ENCODE results near the gene ITGB4. TPM values are rescaled to one million over a fixed set of nuclear protein-coding genes. Genes with fewer than 3 reads are reported as not detected.
A peak's percentile ranks its signal among the peaks of the same experiment; 100 is the strongest.

Gene ITGB4
- polyA plus RNA-seq, 3 donors, result 0.09 to 0.82 TPM; not detected in 1

DNA sequence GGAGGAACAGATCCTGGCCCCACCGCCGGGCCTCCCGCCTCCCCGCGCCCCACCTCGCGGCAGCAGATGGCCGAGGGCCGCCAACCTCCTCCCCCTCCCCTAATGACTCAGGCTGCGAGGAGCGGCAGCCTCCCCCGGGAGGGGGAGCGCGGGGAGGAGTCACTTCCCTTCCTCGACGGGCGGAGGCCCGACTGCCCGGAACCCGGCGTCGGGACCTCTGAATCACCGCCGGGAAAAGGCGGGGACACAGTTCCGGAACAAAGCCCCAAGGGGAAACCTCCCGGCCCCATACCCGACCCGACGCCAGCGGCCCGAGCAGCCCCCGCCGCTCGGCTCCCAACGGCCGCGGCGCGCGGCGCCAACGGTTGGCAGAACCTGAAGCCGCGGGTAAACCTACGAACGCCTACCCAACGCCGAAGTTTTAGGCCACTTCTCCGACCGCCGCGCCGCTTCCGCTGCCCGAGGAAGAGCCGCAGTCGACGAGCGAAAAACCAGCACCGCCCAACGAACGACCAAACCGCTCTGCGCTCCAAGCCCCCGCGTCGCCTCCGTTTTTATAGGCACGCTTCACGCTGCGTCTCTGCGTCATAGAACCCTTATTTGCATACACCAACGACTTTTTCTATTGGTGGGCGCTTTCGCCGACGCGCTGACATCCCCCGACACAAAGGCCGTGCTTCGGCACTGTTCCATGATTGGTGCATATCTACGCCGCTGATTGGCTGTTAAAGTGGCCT, 58.2 kb downstream of the ITGB4 start:
- H3K27ac Mint-ChIP-seq, result peak overlapping the region; percentile 96 to 99 (median 98)
- H3K36me3 Mint-ChIP-seq, result peaks cover 28 to 46% of the 10 kb centered on the region in 2 donors
- H3K4me1 Mint-ChIP-seq, result peaks cover 42% of the 10 kb centered on the region
- no peaks in the 10 kb centered on the region for H3K9me3 ChIP-seq (replicated peaks in 1 of 2; ENCODE audit: control insufficient read depth in 1 of 2, insufficient read depth in 1 of 2, low read length in 2 of 2)
- TF ChIP-seq, protein P1, sequence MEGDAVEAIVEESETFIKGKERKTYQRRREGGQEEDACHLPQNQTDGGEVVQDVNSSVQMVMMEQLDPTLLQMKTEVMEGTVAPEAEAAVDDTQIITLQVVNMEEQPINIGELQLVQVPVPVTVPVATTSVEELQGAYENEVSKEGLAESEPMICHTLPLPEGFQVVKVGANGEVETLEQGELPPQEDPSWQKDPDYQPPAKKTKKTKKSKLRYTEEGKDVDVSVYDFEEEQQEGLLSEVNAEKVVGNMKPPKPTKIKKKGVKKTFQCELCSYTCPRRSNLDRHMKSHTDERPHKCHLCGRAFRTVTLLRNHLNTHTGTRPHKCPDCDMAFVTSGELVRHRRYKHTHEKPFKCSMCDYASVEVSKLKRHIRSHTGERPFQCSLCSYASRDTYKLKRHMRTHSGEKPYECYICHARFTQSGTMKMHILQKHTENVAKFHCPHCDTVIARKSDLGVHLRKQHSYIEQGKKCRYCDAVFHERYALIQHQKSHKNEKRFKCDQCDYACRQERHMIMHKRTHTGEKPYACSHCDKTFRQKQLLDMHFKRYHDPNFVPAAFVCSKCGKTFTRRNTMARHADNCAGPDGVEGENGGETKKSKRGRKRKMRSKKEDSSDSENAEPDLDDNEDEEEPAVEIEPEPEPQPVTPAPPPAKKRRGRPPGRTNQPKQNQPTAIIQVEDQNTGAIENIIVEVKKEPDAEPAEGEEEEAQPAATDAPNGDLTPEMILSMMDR (IDR thresholded peaks at IDR 0.05), result no peak
- intact Hi-C loops (cut with micrococcal nuclease), result loop anchor here (5.0 to 10.0 kb wide), 3 partner anchors 68 to 485 kb away; partner anchors contain the start of genes UBALD2 (in 1 of the 2) and WBP2 (in 1 of the 2)
- peaks cover 44% of the 10 kb centered on the region for H3K79me2 ChIP-seq (ENCODE audit: insufficient read depth, low read length)
- H3K9ac ChIP-seq (ENCODE audit: insufficient read depth, low read length, poor library complexity, severe bottlenecking), result peak overlapping the region; percentile 94
- no peaks in the 10 kb centered on the region for H3K27me3 ChIP-seq (ENCODE audit: control insufficient read depth in 2 of 2, insufficient read depth in 2 of 2, low read length in 2 of 2)
- WGBS (ENCODE audit: insufficient coverage), result under 1% methylated on average over 79 of the region's 84 CpGs
- H3K4me2 ChIP-seq (replicated peaks; ENCODE audit: extremely low read depth, low read length, poor library complexity, severe bottlenecking), result peak overlapping the region; percentile 85
- peaks cover 0 to 8% (median 0%) of the 10 kb centered on the region in 7 donors for H3K9me3 Mint-ChIP-seq
- peaks cover 51% of the 10 kb centered on the region for H4K20me1 ChIP-seq (ENCODE audit: insufficient read depth, low read length)
- H3K27ac ChIP-seq (ENCODE audit: low read depth in 1 of 2, low read length in 2 of 2), result peak overlapping the region; percentile 93 to 95
- H2AFZ ChIP-seq (ENCODE audit: insufficient read depth, low read depth, low read length, poor library complexity, severe bottlenecking), result no peak overlapping the region
- peak; percentile 99 for DNase-seq
- H3K4me1 ChIP-seq (ENCODE audit: control insufficient read depth in 1 of 2, insufficient read depth in 2 of 2, low read length in 2 of 2), result peaks cover 46 to 60% of the 10 kb centered on the region in 2 donors
- H3K4me3 ChIP-seq (replicated peaks in 1 of 3; ENCODE audit: low read depth in 2 of 3, low read length in 3 of 3), result peak overlapping the region; percentile 67 to 99 (median 96)
- H3K4me3 Mint-ChIP-seq, result peak overlapping the region; percentile 93 to 99
- peaks cover 22 to 38% of the 10 kb centered on the region in 2 donors for H3K36me3 ChIP-seq (replicated peaks in 1 of 2; ENCODE audit: control insufficient read depth in 1 of 2, insufficient read depth in 2 of 2, low read length in 2 of 2)
- peaks cover 0 to 2% (median 1%) of the 10 kb centered on the region in 3 donors for H3K27me3 Mint-ChIP-seq (ENCODE audit: low read depth in 3 of 3)

DNA sequence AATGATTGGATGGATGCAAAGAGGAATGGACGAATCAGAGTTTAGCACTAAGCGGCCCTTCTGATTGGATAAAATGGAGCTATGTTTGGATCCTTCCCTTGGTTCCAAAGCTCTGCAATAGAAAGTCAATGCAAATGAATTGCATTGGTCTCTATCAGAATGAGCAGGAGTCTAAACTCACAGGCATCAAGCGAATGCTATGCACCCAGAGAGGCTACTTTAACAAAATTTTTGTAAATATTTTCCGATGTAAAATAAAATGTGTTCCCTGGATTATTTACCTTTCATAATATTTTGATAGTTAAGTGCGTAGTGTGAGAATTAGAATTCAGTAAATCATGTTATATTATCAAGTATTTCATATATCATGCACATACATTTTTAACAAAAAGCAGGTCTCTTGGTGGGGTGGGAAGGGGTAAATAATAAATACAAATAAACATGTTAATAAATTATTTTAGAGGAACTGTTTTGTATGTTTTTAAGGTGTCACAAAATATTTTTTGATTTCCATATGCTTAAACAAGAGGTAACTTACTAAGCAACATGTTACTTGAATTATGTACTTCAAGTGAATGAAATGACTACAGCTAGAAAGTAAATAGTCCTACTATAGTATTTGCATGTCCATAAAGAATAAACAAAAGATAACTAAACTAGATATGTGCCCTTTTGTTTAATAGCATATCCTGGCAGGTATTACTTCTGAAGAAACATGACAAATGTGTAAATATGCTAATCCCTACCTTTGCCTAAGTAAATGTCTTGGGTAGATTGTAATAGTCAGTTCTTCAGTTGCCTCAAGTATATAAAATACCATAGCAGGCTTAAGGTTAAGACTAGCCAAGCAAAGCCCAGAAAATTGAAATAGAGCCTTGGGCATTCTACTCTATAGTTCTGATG, 59.0 kb downstream of the ITGB4 start:
- Histone ChIP-seq H3K4me2 (replicated peaks; ENCODE audit: extremely low read depth, low read length, poor library complexity, severe bottlenecking) (peak overlapping the region; percentile 44), H3K27ac (ENCODE audit: low read depth in 1 of 2, low read length in 2 of 2) (peak overlapping the region in 1 of 2 donors; percentile 95), H3K79me2 (ENCODE audit: insufficient read depth, low read length) (peaks cover 47% of the 10 kb centered on the region), H3K4me3 (replicated peaks in 1 of 3; ENCODE audit: low read depth in 2 of 3, low read length in 3 of 3) (peak overlapping the region in 1 of 3 experiments; percentile 99), H3K27me3 (ENCODE audit: control insufficient read depth in 2 of 2, insufficient read depth in 2 of 2, low read length in 2 of 2) (no peaks in the 10 kb centered on the region), H3K9ac (ENCODE audit: insufficient read depth, low read length, poor library complexity, severe bottlenecking) (no peak overlapping the region), H3K9me3 (replicated peaks in 1 of 2; ENCODE audit: control insufficient read depth in 1 of 2, insufficient read depth in 1 of 2, low read length in 2 of 2) (no peaks in the 10 kb centered on the region), H2AFZ (ENCODE audit: insufficient read depth, low read depth, low read length, poor library complexity, severe bottlenecking) (no peak overlapping the region), H3K36me3 (replicated peaks in 1 of 2; ENCODE audit: control insufficient read depth in 1 of 2, insufficient read depth in 2 of 2, low read length in 2 of 2) (peaks cover 22 to 31% of the 10 kb centered on the region in 2 donors), H3K4me1 (ENCODE audit: control insufficient read depth in 1 of 2, insufficient read depth in 2 of 2, low read length in 2 of 2) (peaks cover 49 to 64% of the 10 kb centered on the region in 2 donors), H4K20me1 (ENCODE audit: insufficient read depth, low read length) (peaks cover 43% of the 10 kb centered on the region)
- Mint-ChIP-seq H3K4me3 (peak overlapping the region in 1 of 2 donors; percentile 99), H3K27me3 (ENCODE audit: low read depth in 3 of 3) (peaks cover 0 to 2% (median 1%) of the 10 kb centered on the region in 3 donors), H3K27ac (peak overlapping the region; percentile 96 to 99 (median 98)), H3K4me1 (peaks cover 44% of the 10 kb centered on the region), H3K9me3 (peaks cover 0 to 8% (median 0%) of the 10 kb centered on the region in 7 donors), H3K36me3 (peaks cover 28 to 38% of the 10 kb centered on the region in 2 donors)
- DNase-seq, result no peak
- WGBS (ENCODE audit: insufficient coverage), result no CpG with 5 or more reads among the region's 5 CpGs
- TF ChIP-seq, protein P1 (IDR thresholded peaks at IDR 0.05), result no peak
- intact Hi-C loops (cut with micrococcal nuclease), result loop anchor here (5.0 to 10.0 kb wide), 4 partner anchors 67 to 485 kb away; partner anchors contain the start of genes ACOX1 (in 1 of the 2), TEN1 (in 1 of the 2), UBALD2 (in 1 of the 2) and WBP2 (in 1 of the 2)

Measured in CD14-positive monocyte (primary cell).